Stimulated activated naive B cell treated with anti-CD40 and anti-IgM and Interleukin-4, amounts not matched to agents 10 μg/mL and 1 μg/mL and 100 μg/mL, for 72 hours (primary cell): ENCODE measurements around the gene ST3GAL5.
"Not testable (repeated sequence)": the region's sequence is repeated elsewhere in the genome, so short reads cannot be mapped to it uniquely, and the experiment has no call there.

Experiments
- ATAC-seq, 2 donors: fragments of 150-1000 bp; cut with Tn5 transposase; replicated peaks; 2 replicates each; pipeline ENCODE4 v1.10.0; 2021; ENCODE audit warnings: moderate library complexity in 1 of 2
- DNase-seq: peaks from one replicate; pipeline ENCODE4 v3.0.0; 2021
- H3K27ac Mint-ChIP-seq: one replicate; pipeline ENCODE4 v1.8.0; 2022; ENCODE audit warnings: mild to moderate bottlenecking, mixed read lengths
- H3K27me3 Mint-ChIP-seq, 2 donors: one replicate each; pipeline ENCODE4 v1.8.0; 2022; ENCODE audit warnings: mixed read lengths in 2 of 2
- H3K36me3 Mint-ChIP-seq, 2 donors: one replicate each; pipeline ENCODE4 v1.8.0; 2022; ENCODE audit warnings: mixed read lengths in 2 of 2, mild to moderate bottlenecking in 1 of 2
- H3K4me1 Mint-ChIP-seq, 2 donors: one replicate each; pipeline ENCODE4 v1.8.0; 2022; ENCODE audit warnings: mixed read lengths in 2 of 2, mild to moderate bottlenecking in 1 of 2
- H3K4me3 Mint-ChIP-seq, 2 donors: one replicate each; pipeline ENCODE4 v1.8.0; 2022; ENCODE audit warnings: mild to moderate bottlenecking in 2 of 2, mixed read lengths in 2 of 2, moderate library complexity in 1 of 2
- H3K9me3 Mint-ChIP-seq, 2 donors: one replicate each; pipeline ENCODE4 v1.8.0; 2022; ENCODE audit warnings: mixed read lengths in 2 of 2, mild to moderate bottlenecking in 1 of 2

ST3GAL5 gene

GRCh38 chr2:85838181-85838580, 50.6 kb downstream of the ST3GAL5 start:
- Mint-ChIP-seq H3K9me3 (peaks cover 8 to 21% of the 10 kb centered on the region in 2 donors), H3K4me3 (no peak overlapping the region), H3K4me1 (peaks cover 18 to 22% of the 10 kb centered on the region in 2 donors), H3K27me3 (no peaks in the 10 kb centered on the region), H3K27ac (no peak overlapping the region), H3K36me3 (peaks cover 27 to 53% of the 10 kb centered on the region in 2 donors)
- no peak for ATAC-seq
- no peak for DNase-seq

GRCh38 chr2:85834466-85834865, 54.3 kb downstream of the ST3GAL5 start:
- Mint-ChIP-seq H3K4me1 (peaks cover 8 to 16% of the 10 kb centered on the region in 2 donors), H3K9me3 (peaks cover 8 to 21% of the 10 kb centered on the region in 2 donors), H3K4me3 (no peak overlapping the region), H3K27me3 (no peaks in the 10 kb centered on the region), H3K27ac (no peak overlapping the region), H3K36me3 (peaks cover 12 to 28% of the 10 kb centered on the region in 2 donors)
- DNase-seq (no peak), ATAC-seq (no peak)

DNA sequence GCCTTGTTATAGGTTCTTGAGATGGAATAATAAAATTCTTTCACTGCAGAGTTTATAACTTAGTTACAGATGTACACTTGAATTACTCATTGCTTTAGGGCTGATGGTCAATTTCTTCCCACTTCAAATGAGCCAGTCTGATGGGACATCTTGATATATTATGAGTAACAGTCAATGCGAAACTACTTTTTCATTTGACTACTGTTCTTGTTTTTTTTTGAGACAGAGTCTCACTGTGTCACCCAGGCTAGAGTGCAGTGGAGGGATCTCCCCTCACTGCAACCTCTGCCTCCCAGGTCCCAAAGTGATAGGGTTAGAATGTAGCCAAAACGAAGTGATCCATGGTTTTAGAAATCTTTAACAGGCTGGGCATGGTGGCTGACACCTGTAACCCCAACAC, 57.1 kb downstream of the ST3GAL5 start:
- Mint-ChIP-seq H3K9me3 (peaks cover 8 to 15% of the 10 kb centered on the region in 2 donors), H3K4me1 (peaks cover 14 to 29% of the 10 kb centered on the region in 2 donors), H3K27ac (peak overlapping the region; percentile 56), H3K27me3 (peaks cover 0 to 5% of the 10 kb centered on the region in 2 donors), H3K36me3 (peaks cover 0 to 8% of the 10 kb centered on the region in 2 donors), H3K4me3 (no peak overlapping the region)
- ATAC-seq (peak; percentile 27 to 52), DNase-seq (no peak)

- Mint-ChIP-seq H3K4me3 (no peak overlapping the region), H3K4me1 (peaks cover 14 to 30% of the 10 kb centered on the region in 2 donors), H3K36me3 (no peaks in the 10 kb centered on the region), H3K27ac (no peak overlapping the region), H3K9me3 (peaks cover 3 to 4% of the 10 kb centered on the region in 2 donors), H3K27me3 (peaks cover 0 to 5% of the 10 kb centered on the region in 2 donors)
- DNase-seq (no peak), ATAC-seq (peak; percentile 40 to 41)
Observed at GRCh38 chr2:85830645-85831044, 58.1 kb downstream of the ST3GAL5 start.

GRCh38 chr2:85829394-85829793, 59.4 kb downstream of the ST3GAL5 start:
- not testable (repeated sequence) for H3K36me3 Mint-ChIP-seq, ATAC-seq, H3K9me3 Mint-ChIP-seq, H3K4me3 Mint-ChIP-seq, DNase-seq, H3K27ac Mint-ChIP-seq, H3K27me3 Mint-ChIP-seq
- H3K4me1 Mint-ChIP-seq: peaks cover 14 to 30% of the 10 kb centered on the region in 2 donors

- H3K27ac Mint-ChIP-seq: peak overlapping the region; percentile 82
Observed at GRCh38 chr2:85828725-85829124, 60.1 kb downstream of the ST3GAL5 start.

DNA sequence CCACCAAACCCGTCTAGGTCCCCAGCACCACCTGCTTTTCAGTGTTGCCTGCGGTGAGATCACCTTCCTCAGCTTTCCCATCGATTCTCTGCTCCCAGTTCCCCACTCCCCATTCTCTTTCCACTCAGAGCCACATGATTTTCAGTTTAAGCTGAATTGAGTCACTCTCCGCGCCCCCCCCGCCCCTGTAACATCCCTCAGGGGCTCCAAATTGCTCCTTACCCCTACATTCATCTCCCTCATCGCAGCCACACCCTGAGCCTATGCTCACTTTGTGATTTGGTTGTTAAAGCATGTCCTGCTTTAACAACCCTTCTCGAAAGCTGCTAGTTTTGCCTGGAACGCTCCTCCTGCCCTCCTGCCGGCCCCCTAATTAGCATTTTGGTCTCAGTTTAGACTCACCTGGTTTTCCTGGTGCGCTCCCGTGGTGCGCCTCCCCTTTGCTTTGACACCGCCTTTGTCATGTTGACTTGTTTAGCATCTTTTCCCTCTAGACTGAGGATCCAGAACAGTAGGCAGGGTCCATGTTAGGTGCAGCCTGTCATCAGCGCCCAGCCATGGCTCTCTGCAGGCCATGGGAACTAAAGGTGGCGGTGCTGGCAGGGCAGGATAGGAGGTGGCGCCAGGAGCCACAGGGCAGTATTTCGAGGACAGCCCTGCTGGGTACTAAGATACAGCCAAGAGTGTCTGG, 60.8 kb downstream of the ST3GAL5 start:
- no peaks in the 10 kb centered on the region for H3K9me3 Mint-ChIP-seq
- DNase-seq (no peak), ATAC-seq (no peak)
- peak overlapping the region in 1 of 2 donors; percentile 66 for H3K4me3 Mint-ChIP-seq
- peaks cover 0 to 5% of the 10 kb centered on the region in 2 donors for H3K27me3 Mint-ChIP-seq
- H3K4me1 Mint-ChIP-seq: peaks cover 14 to 30% of the 10 kb centered on the region in 2 donors
- H3K36me3 Mint-ChIP-seq: no peaks in the 10 kb centered on the region
- H3K27ac Mint-ChIP-seq: peak overlapping the region; percentile 82

More at GRCh38 chr2:85828725-85829124, 60.1 kb downstream of the ST3GAL5 start:
- Mint-ChIP-seq H3K4me3 (no peak overlapping the region), H3K4me1 (peaks cover 14 to 30% of the 10 kb centered on the region in 2 donors), H3K36me3 (no peaks in the 10 kb centered on the region), H3K9me3 (no peaks in the 10 kb centered on the region), H3K27me3 (peaks cover 0 to 5% of the 10 kb centered on the region in 2 donors)
- DNase-seq: no peak
- ATAC-seq: no peak

GRCh38 chr2:85826990-85827878, 61.6 kb downstream of the ST3GAL5 start:
- ATAC-seq: peak; percentile 98 to 99
- Mint-ChIP-seq H3K27me3 (peaks cover 5 to 6% of the 10 kb centered on the region in 2 donors), H3K4me3 (peak overlapping the region; percentile 62 to 66), H3K4me1 (peaks cover 14 to 30% of the 10 kb centered on the region in 2 donors), H3K9me3 (no peaks in the 10 kb centered on the region), H3K27ac (peak overlapping the region; percentile 82), H3K36me3 (no peaks in the 10 kb centered on the region)
- DNase-seq: peak; percentile 70

- H3K27ac Mint-ChIP-seq: no peak overlapping the region
- H3K4me3 Mint-ChIP-seq: no peak overlapping the region
- no peaks in the 10 kb centered on the region for H3K36me3 Mint-ChIP-seq
- peaks cover 11 to 19% of the 10 kb centered on the region in 2 donors for H3K4me1 Mint-ChIP-seq
- DNase-seq (no peak), ATAC-seq (no peak)
- peaks cover 5 to 12% of the 10 kb centered on the region in 2 donors for H3K27me3 Mint-ChIP-seq
- no peaks in the 10 kb centered on the region for H3K9me3 Mint-ChIP-seq
Observed at GRCh38 chr2:85823951-85824350, 64.8 kb downstream of the ST3GAL5 start.

GRCh38 chr2:85822766-85823165, 66.0 kb downstream of the ST3GAL5 start:
- H3K4me1 Mint-ChIP-seq: peaks cover 6 to 11% of the 10 kb centered on the region in 2 donors

DNA sequence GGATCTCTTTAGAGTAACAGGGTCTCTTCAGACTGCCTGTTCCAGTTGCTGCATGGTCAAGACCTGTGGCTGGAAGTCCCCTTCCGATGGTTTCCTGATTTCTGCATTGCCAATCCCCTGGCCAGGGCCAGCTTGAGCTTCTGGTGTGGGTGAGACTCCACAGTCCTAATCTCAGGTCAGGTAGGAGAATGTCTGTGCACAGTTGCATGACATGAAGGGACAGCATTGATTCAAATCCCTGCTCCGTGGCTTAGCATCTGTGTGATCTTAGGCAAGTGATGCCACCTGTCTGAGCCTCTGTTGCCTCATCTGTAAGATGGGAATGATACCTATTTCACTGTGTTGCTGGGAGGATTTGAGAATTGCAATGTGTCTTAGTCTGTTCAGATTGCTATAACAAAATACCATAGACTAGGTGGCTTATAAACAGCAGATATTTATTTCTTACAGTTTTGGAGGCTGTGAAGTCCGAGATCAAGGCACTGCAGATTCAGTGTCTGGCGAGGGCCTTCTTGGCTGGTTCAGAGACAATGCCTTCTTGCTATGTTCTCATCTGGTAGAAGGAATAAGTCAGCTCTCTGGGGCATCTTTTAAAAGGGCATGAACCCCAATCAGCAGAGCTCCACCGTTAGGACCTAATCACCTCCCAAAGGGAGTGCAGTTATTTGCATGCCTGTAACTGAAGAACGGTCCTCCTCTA, 68.8 kb downstream of the ST3GAL5 start:
- Mint-ChIP-seq H3K4me1 (no peaks in the 10 kb centered on the region), H3K4me3 (no peak overlapping the region), H3K27me3 (peaks cover 3 to 22% of the 10 kb centered on the region in 2 donors), H3K27ac (no peak overlapping the region), H3K9me3 (no peaks in the 10 kb centered on the region), H3K36me3 (no peaks in the 10 kb centered on the region)
- DNase-seq (no peak), ATAC-seq (no peak)

More at GRCh38 chr2:85822766-85823165, 66.0 kb downstream of the ST3GAL5 start:
- Mint-ChIP-seq H3K36me3 (no peaks in the 10 kb centered on the region), H3K27ac (no peak overlapping the region), H3K27me3 (peaks cover 5 to 16% of the 10 kb centered on the region in 2 donors), H3K4me3 (no peak overlapping the region), H3K9me3 (no peaks in the 10 kb centered on the region)
- ATAC-seq (no peak), DNase-seq (no peak)

- H3K27me3 Mint-ChIP-seq: peaks cover 29 to 50% of the 10 kb centered on the region in 2 donors
- no peak overlapping the region for H3K27ac Mint-ChIP-seq
- H3K9me3 Mint-ChIP-seq: no peaks in the 10 kb centered on the region
- peaks cover 2 to 8% of the 10 kb centered on the region in 2 donors for H3K4me1 Mint-ChIP-seq
- no peak for DNase-seq
- H3K36me3 Mint-ChIP-seq: no peaks in the 10 kb centered on the region
- peak in 1 of 2 donors; percentile 10 for ATAC-seq
- no peak overlapping the region for H3K4me3 Mint-ChIP-seq
Observed at GRCh38 chr2:85814802-85815550, 73.8 kb downstream of the ST3GAL5 start.

GRCh38 chr2:85813982-85814801, 74.6 kb downstream of the ST3GAL5 start:
- Mint-ChIP-seq H3K27me3 (peaks cover 29 to 44% of the 10 kb centered on the region in 2 donors), H3K4me1 (peaks cover 2 to 8% of the 10 kb centered on the region in 2 donors), H3K4me3 (no peak overlapping the region), H3K9me3 (no peaks in the 10 kb centered on the region), H3K27ac (no peak overlapping the region), H3K36me3 (no peaks in the 10 kb centered on the region)
- ATAC-seq (peak; percentile 96 to 99), DNase-seq (peak; percentile 66)
